ENCODE results near the gene LTK.
A peak's percentile ranks its signal among the peaks of the same experiment; 100 is the strongest.

LTK gene

DNA sequence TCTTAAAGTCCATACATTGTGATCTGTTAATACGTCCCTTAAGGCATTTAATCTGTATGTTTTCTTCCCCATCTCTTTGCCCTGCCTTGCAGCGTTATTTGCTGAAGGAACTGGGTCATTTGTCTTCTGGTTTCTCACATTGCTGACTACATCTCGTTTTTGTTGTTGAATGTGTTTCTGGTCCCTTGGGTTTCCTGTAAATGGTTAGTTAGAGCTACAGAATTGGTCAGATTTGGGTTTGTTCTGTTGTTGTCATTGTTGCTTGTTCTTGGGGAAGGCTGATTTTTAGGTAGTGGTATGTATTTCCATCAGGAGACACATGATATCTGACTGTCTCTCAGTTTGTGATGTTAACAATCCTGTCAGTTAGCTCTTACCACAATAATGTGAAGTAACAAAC lies 46.9 kb downstream of the LTK start:
- no peaks in the 10 kb centered on the region for H3K9me3 ChIP-seq (ENCODE audit: insufficient read depth, low read length)
- no peak for TF ChIP-seq EZH2phosphoT487 (IDR thresholded peaks at IDR 0.05; ENCODE audit: low read depth)
- TF ChIP-seq, protein P1, sequence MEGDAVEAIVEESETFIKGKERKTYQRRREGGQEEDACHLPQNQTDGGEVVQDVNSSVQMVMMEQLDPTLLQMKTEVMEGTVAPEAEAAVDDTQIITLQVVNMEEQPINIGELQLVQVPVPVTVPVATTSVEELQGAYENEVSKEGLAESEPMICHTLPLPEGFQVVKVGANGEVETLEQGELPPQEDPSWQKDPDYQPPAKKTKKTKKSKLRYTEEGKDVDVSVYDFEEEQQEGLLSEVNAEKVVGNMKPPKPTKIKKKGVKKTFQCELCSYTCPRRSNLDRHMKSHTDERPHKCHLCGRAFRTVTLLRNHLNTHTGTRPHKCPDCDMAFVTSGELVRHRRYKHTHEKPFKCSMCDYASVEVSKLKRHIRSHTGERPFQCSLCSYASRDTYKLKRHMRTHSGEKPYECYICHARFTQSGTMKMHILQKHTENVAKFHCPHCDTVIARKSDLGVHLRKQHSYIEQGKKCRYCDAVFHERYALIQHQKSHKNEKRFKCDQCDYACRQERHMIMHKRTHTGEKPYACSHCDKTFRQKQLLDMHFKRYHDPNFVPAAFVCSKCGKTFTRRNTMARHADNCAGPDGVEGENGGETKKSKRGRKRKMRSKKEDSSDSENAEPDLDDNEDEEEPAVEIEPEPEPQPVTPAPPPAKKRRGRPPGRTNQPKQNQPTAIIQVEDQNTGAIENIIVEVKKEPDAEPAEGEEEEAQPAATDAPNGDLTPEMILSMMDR (IDR thresholded peaks at IDR 0.05; ENCODE audit: low read depth, low read length), result no peak
- peaks cover 38% of the 10 kb centered on the region for H3K36me3 ChIP-seq (replicated peaks; ENCODE audit: low read depth, low read length)
- H3K4me1 ChIP-seq (ENCODE audit: low read length), result no peaks in the 10 kb centered on the region
- no peak overlapping the region for H2AFZ ChIP-seq (ENCODE audit: low read depth, low read length)
- H3K9ac ChIP-seq (ENCODE audit: low read length), result no peak overlapping the region
- H3K4me3 ChIP-seq (ENCODE audit: low read length), result no peak overlapping the region
- H4K20me1 ChIP-seq (ENCODE audit: insufficient read depth, low read length), result no peaks in the 10 kb centered on the region
- no peak overlapping the region for H3K4me2 ChIP-seq (ENCODE audit: low read length)
- H3K27ac ChIP-seq (ENCODE audit: low read length), result no peak overlapping the region
- no peaks in the 10 kb centered on the region for H3K79me2 ChIP-seq (ENCODE audit: low read length)
- no peaks in the 10 kb centered on the region for H3K27me3 ChIP-seq (ENCODE audit: low read depth, low read length)

DNA sequence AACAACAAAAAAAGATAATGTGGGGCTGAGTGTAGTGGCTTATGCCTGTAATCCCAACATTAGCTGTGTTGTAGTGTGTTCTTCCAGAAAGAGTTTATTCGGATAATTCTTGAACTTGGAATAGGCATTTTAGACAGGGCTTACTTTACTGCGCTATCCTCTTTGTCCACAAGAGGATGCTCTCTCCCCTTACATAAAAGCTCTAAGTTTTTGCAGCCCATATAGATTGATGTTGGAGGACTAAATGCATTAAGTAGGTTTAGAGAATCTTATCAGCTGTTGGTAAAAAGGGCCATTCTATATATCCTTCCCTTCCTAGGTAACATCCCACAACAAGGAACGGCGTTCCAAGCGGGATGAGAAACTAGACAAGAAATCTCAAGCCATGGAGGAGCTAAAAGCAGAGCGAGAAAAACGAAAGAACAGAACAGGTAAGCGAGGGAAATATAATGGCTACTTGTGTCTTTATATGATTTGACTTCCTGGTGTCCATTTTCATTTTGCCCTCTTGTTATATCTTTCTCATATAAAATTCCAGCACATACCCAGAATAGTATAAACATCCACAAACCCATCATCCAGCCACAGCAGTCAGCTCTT lies 47.7 kb downstream of the LTK start:
- no peak overlapping the region for H3K9ac ChIP-seq (ENCODE audit: low read length)
- no peak for TF ChIP-seq EZH2phosphoT487 (IDR thresholded peaks at IDR 0.05; ENCODE audit: low read depth)
- TF ChIP-seq, protein P1 (IDR thresholded peaks at IDR 0.05; ENCODE audit: low read depth, low read length), result peak; percentile 87
- no peaks in the 10 kb centered on the region for H3K4me1 ChIP-seq (ENCODE audit: low read length)
- no peaks in the 10 kb centered on the region for H4K20me1 ChIP-seq (ENCODE audit: insufficient read depth, low read length)
- no peak overlapping the region for H3K4me2 ChIP-seq (ENCODE audit: low read length)
- H3K4me3 ChIP-seq (ENCODE audit: low read length), result no peak overlapping the region
- H3K27ac ChIP-seq (ENCODE audit: low read length), result no peak overlapping the region
- no peaks in the 10 kb centered on the region for H3K27me3 ChIP-seq (ENCODE audit: low read depth, low read length)
- H3K9me3 ChIP-seq (ENCODE audit: insufficient read depth, low read length), result no peaks in the 10 kb centered on the region
- H3K36me3 ChIP-seq (replicated peaks; ENCODE audit: low read depth, low read length), result peaks cover 33% of the 10 kb centered on the region
- H2AFZ ChIP-seq (ENCODE audit: low read depth, low read length), result no peak overlapping the region
- H3K79me2 ChIP-seq (ENCODE audit: low read length), result no peaks in the 10 kb centered on the region

DNA sequence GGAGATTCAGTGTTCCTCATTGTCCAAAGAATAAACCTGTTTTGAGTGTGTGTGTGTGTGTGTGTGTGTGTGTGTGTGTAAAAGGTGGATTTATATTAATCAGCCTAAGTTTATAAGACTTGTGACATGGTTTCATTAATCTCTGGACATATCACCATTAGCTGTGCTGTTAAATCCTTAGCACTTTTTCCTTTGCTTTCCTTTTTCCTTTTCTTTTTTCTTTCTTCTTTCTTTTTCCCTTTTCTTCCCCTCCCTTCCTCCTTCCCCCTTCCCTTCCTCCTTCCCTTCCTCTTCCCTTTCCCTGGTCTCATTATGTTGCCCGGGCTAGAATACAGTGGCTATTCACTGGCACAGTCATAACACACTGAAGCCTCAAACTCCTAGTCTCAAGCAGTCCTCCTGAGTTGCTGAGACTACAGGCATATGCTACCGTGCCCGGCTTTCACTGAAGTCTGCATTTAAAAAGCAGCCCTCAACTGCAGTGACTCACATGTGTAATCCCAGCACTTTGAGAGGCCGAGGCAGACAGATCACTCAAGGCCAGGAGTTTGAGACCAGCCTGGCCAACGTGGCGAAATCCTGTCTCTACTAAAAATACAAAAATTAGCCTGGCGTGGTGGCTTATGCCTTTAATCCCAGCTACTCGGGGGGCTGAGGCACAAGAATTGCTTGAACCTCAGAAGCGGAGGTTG lies 48.6 kb downstream of the LTK start:
- Histone ChIP-seq H3K36me3 (replicated peaks; ENCODE audit: low read depth, low read length) (peaks cover 27% of the 10 kb centered on the region), H2AFZ (ENCODE audit: low read depth, low read length) (no peak overlapping the region), H3K4me3 (ENCODE audit: low read length) (no peak overlapping the region), H3K4me2 (ENCODE audit: low read length) (no peak overlapping the region), H3K27ac (ENCODE audit: low read length) (no peak overlapping the region), H3K79me2 (ENCODE audit: low read length) (no peaks in the 10 kb centered on the region), H3K9me3 (ENCODE audit: insufficient read depth, low read length) (no peaks in the 10 kb centered on the region), H3K9ac (ENCODE audit: low read length) (no peak overlapping the region), H3K27me3 (ENCODE audit: low read depth, low read length) (no peaks in the 10 kb centered on the region), H4K20me1 (ENCODE audit: insufficient read depth, low read length) (no peaks in the 10 kb centered on the region), H3K4me1 (ENCODE audit: low read length) (no peaks in the 10 kb centered on the region)
- TF ChIP-seq, protein P1 (IDR thresholded peaks at IDR 0.05; ENCODE audit: low read depth, low read length), result no peak
- no peak for TF ChIP-seq EZH2phosphoT487 (IDR thresholded peaks at IDR 0.05; ENCODE audit: low read depth)

DNA sequence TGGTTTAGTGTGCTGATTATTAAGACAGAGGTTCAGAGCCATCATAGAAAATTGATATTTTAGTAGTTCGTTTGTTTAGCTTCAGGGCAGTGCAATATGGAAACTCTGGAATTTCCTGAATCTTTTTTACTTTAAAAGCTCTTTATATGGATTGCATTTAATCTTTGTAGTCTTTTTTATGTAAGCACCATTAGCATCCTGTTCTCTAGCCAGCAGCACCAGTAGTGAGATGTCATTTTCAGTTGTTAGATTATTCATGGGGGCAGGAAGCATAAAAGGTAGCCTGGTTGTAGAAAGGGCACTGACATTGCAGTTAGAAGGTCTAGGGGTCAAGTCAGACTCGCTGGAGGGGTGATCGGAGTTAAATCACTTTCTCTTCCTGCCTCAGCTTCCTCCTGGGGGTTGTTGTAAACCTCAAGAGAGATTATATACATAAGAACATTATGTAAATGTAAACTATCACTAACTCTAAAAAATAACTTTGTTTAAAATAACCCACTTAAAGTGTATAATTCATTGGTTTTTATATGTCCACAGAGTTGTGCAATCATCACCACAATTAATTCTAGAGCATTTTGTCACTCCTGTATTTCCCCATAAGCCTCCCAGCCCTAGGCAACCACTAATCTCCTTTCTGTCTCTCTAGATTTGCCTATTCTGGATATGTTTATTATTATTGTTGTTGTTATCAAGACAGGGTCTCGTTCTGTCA lies 51.4 kb downstream of the LTK start:
- Histone ChIP-seq H3K79me2 (ENCODE audit: low read length) (no peaks in the 10 kb centered on the region), H3K9ac (ENCODE audit: low read length) (no peak overlapping the region), H4K20me1 (ENCODE audit: insufficient read depth, low read length) (no peaks in the 10 kb centered on the region), H3K4me2 (ENCODE audit: low read length) (no peak overlapping the region), H3K4me3 (ENCODE audit: low read length) (no peak overlapping the region), H3K27ac (ENCODE audit: low read length) (no peak overlapping the region), H3K36me3 (replicated peaks; ENCODE audit: low read depth, low read length) (peaks cover 34% of the 10 kb centered on the region), H3K27me3 (ENCODE audit: low read depth, low read length) (no peaks in the 10 kb centered on the region), H3K4me1 (ENCODE audit: low read length) (no peaks in the 10 kb centered on the region), H2AFZ (ENCODE audit: low read depth, low read length) (no peak overlapping the region), H3K9me3 (ENCODE audit: insufficient read depth, low read length) (no peaks in the 10 kb centered on the region)
- TF ChIP-seq EZH2phosphoT487 (IDR thresholded peaks at IDR 0.05; ENCODE audit: low read depth), result no peak
- TF ChIP-seq, protein P1 (IDR thresholded peaks at IDR 0.05; ENCODE audit: low read depth, low read length), result no peak
